GM19240 (cell line): Measurements from ENCODE around the gene EDEM3.

Experiments used
- DNase-seq: peaks from one replicate; pipeline ENCODE4 v3.0.0; 2011; ENCODE audit warnings: low spot score; ENCODE audit not compliant: insufficient read length

Gene EDEM3

GRCh38 chr1:184673305-184673704, 81.4 kb downstream of the EDEM3 start:
- no peak for DNase-seq

GRCh38 chr1:184672013-184672726, 82.5 kb downstream of the EDEM3 start:
- no peak for DNase-seq

GRCh38 chr1:184669391-184669790, 85.3 kb downstream of the EDEM3 start:
- no peak for DNase-seq

- DNase-seq: no peak
These were observed 89.3 kb downstream of the EDEM3 start for GRCh38 chr1:184665360-184665759.

- DNase-seq: no peak
These were observed 90.0 kb downstream of the EDEM3 start for GRCh38 chr1:184664661-184665060.

- peak; percentile 40 for DNase-seq
These were observed 90.5 kb downstream of the EDEM3 start for GRCh38 chr1:184664042-184664660.

- no peak for DNase-seq
These were observed 92.9 kb downstream of the EDEM3 start for GRCh38 chr1:184661801-184662200.

- no peak for DNase-seq
These were observed 94.0 kb downstream of the EDEM3 start for GRCh38 chr1:184660462-184661191.

- no peak for DNase-seq
These were observed 96.6 kb downstream of the EDEM3 start for GRCh38 chr1:184658055-184658454.

- no peak for DNase-seq
These were observed 98.4 kb downstream of the EDEM3 start for GRCh38 chr1:184656221-184656620.

GRCh38 chr1:184655185-184655584, 99.5 kb downstream of the EDEM3 start:
- no peak for DNase-seq

- no peak for DNase-seq
These were observed 104.3 kb downstream of the EDEM3 start for GRCh38 chr1:184650177-184650866.

GRCh38 chr1:184649451-184649888, 105.2 kb downstream of the EDEM3 start:
- peak; percentile 33 for DNase-seq

GRCh38 chr1:184648856-184649201, 105.8 kb downstream of the EDEM3 start:
- DNase-seq: no peak

GRCh38 chr1:184648160-184648855, 106.3 kb downstream of the EDEM3 start:
- no peak for DNase-seq

- no peak for DNase-seq
These were observed 107.2 kb downstream of the EDEM3 start for GRCh38 chr1:184647471-184647870.

- no peak for DNase-seq
These were observed 107.8 kb downstream of the EDEM3 start for GRCh38 chr1:184646824-184647223.

GRCh38 chr1:184646178-184646701, 108.4 kb downstream of the EDEM3 start:
- no peak for DNase-seq

- DNase-seq: no peak
These were observed 109.9 kb downstream of the EDEM3 start for GRCh38 chr1:184644771-184645170.

- no peak for DNase-seq
These were observed 111.0 kb downstream of the EDEM3 start for GRCh38 chr1:184643661-184644060.

GRCh38 chr1:184641894-184642293, 112.8 kb downstream of the EDEM3 start:
- no peak for DNase-seq
